ENCODE measurements around the gene EIF5AL1. TPM values are rescaled to one million over a fixed set of nuclear protein-coding genes. Genes with fewer than 3 reads are reported as not detected.

The EIF5AL1 gene
- total and polyA plus RNA-seq, 2 of the 13 experiments (the other 11 are each of a cell fraction or from before 2014, with no cell fraction given), result 0.22 to 0.50 TPM

DNA sequence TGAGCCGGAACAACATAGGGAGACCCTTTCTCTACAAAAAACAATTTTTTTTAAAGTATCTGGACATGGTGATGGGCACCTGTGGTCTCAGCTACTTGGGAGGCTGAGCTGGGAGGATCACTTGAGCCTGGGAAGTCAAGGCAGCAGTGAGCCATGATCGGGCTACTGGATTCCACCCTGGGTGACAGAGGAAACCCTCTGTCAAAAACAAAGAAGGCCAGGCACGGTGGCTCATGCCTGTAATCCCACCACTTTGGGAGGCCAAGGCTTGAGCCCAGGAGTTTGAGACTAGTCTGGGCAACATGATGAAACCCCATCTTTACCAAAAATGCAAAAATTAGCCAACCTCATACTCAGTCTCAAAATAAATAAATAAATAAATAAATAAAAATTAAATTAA lies 47.0 kb upstream of the EIF5AL1 start:
- no peak for FAIRE-seq
- CTCF ChIA-PET (ENCODE audit: low intra/inter-chr PET ratio, low total read pairs), result no interaction called here
- H3K4me2 ChIP-seq (ENCODE audit: low read depth, low read length), result no peak overlapping the region
- BruUV-seq (replicated peaks), result no TSS peak
- POLR2A ChIA-PET, result no interaction called here
- H3K9ac ChIP-seq (ENCODE audit: insufficient read depth, low read depth, low read length), result no peak overlapping the region
- peaks cover 0 to 19% of the 10 kb centered on the region in 2 experiments; a peak in 3 of 5 replicates for H3K27me3 ChIP-seq (ENCODE audit: control insufficient read depth in 1 of 2, insufficient read depth in 2 of 2, low read length in 2 of 2)
- 91% methylated on average over 3 of the region's 3 CpGs for WGBS (ENCODE audit: low lambda C conversion rate)
- no peaks in the 10 kb centered on the region for H4K20me1 ChIP-seq (ENCODE audit: insufficient read depth, low read length)
- intact Hi-C loops (cut with micrococcal nuclease; ENCODE audit: unreplicated experiment), result loop anchor here (5.0 kb wide), 1 partner anchor 33 kb away; no protein-coding TSS in a partner anchor
- H3K9me3 ChIP-seq (ENCODE audit: low read length), result no peaks in the 10 kb centered on the region
- no peaks in the 10 kb centered on the region for H3K79me2 ChIP-seq (ENCODE audit: insufficient read depth, low read length)
- no peaks in the 10 kb centered on the region for H3K36me3 ChIP-seq (replicated peaks in 1 of 2; ENCODE audit: control insufficient read depth in 1 of 2, insufficient read depth in 2 of 2, low read length in 2 of 2)
- H3K27ac ChIP-seq (ENCODE audit: extremely low read length, insufficient read depth, low read length), result no peak overlapping the region
- no peak overlapping the region for H2AFZ ChIP-seq (ENCODE audit: low read length)
- ATAC-seq, result no peak
- no peak overlapping the region for H3K4me3 ChIP-seq (replicated peaks in 1 of 3; ENCODE audit: insufficient read depth in 1 of 3, low read depth in 2 of 3, low read length in 3 of 3)
- in situ Hi-C loops (cut with HindIII; ENCODE audit: extremely low pct_ligation_motif_present, low pct_unique_long_range_greater_than_20kb), result no loop called here
- no peak for TF ChIP-seq TCF7L2 (IDR thresholded peaks at IDR 0.05; ENCODE audit: low read depth, low read length)
- TF ChIP-seq ZNF776 (CRISPR knock-in tag; IDR thresholded peaks at IDR 0.05), result no peak
- TF ChIP-seq ZNF510 (CRISPR knock-in tag; IDR thresholded peaks at IDR 0.05; ENCODE audit: low read depth), result no peak
- no peak for TF ChIP-seq ZNF383 (CRISPR knock-in tag; IDR thresholded peaks at IDR 0.05; ENCODE audit: borderline replicate concordance)
- TF ChIP-seq, protein P1, sequence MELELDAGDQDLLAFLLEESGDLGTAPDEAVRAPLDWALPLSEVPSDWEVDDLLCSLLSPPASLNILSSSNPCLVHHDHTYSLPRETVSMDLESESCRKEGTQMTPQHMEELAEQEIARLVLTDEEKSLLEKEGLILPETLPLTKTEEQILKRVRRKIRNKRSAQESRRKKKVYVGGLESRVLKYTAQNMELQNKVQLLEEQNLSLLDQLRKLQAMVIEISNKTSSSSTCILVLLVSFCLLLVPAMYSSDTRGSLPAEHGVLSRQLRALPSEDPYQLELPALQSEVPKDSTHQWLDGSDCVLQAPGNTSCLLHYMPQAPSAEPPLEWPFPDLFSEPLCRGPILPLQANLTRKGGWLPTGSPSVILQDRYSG (CRISPR knock-in tag; IDR thresholded peaks at IDR 0.05), result no peak
- no peak for TF ChIP-seq NRL (CRISPR knock-in tag; IDR thresholded peaks at IDR 0.05; ENCODE audit: borderline replicate concordance)
- no peak for TF ChIP-seq KDM6A (CRISPR knock-in tag; IDR thresholded peaks at IDR 0.05; ENCODE audit: low read depth)
- no peak for TF ChIP-seq REPIN1 (CRISPR knock-in tag; IDR thresholded peaks at IDR 0.05; ENCODE audit: borderline replicate concordance, low read depth)
- TF ChIP-seq RBAK (CRISPR knock-in tag; IDR thresholded peaks at IDR 0.05), result no peak
- TF ChIP-seq ZNF329 (CRISPR knock-in tag; IDR thresholded peaks at IDR 0.05; ENCODE audit: low read depth), result no peak
- no peak for TF ChIP-seq ZNF33A (CRISPR knock-in tag; IDR thresholded peaks at IDR 0.05; ENCODE audit: borderline replicate concordance)
- TF ChIP-seq ZEB1 (IDR thresholded peaks at IDR 0.05; ENCODE audit: insufficient replicate concordance, low read depth), result no peak
- no peak for TF ChIP-seq PRMT3 (CRISPR knock-in tag; IDR thresholded peaks at IDR 0.05; ENCODE audit: borderline replicate concordance, low read depth)
- no peak for TF ChIP-seq TERF1 (CRISPR knock-in tag; IDR thresholded peaks at IDR 0.05)
- TF ChIP-seq YY1 (IDR thresholded peaks at IDR 0.05; ENCODE audit: insufficient read depth, insufficient replicate concordance, low read depth, low read length), result no peak
- no peak for TF ChIP-seq SMYD3 (CRISPR knock-in tag; IDR thresholded peaks at IDR 0.05)
- TF ChIP-seq, protein P2, sequence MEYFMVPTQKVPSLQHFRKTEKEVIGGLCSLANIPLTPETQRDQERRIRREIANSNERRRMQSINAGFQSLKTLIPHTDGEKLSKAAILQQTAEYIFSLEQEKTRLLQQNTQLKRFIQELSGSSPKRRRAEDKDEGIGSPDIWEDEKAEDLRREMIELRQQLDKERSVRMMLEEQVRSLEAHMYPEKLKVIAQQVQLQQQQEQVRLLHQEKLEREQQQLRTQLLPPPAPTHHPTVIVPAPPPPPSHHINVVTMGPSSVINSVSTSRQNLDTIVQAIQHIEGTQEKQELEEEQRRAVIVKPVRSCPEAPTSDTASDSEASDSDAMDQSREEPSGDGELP (IDR thresholded peaks at IDR 0.05; ENCODE audit: borderline replicate concordance, low read depth), result no peak
- H3K4me1 ChIP-seq (ENCODE audit: insufficient read depth, low read length), result peaks cover 8% of the 10 kb centered on the region
- DNase-seq (ENCODE audit: low spot score), result no peak
